ENCODE measurements around the gene BAZ1A. TPM values are rescaled to one million over a fixed set of nuclear protein-coding genes. Genes with fewer than 3 reads are reported as not detected.

BAZ1A gene
- total and polyA plus RNA-seq, 2 experiments from 2014 or later: 24.2 to 26.8 TPM

GRCh38 chr14:34733245-34733644 is 141.9 kb downstream of the BAZ1A start (continued):
- TF ChIP-seq CTCF (conservative IDR thresholded peaks at IDR 0.05; ENCODE audit: low read depth in 2 of 2): no peak

DNA sequence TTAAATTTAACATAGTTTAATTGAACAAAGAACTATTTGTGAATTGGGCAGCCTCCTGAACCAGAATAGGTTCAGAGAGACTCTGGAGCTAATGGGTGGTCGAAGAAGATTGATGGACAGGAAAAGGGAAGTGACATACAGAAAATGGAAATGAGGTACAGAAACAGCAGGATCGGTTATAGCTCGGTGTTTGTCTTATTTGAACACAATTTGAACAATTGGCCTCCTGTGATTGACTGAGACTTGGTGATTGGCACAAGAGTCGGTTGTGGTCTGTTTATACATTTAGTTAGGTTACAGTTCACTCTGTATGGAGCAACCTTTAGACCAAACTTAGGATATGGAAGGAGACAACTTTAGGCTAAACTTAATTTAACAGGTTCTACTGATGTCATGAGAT is 142.4 kb downstream of the BAZ1A start:
- H3K27me3 Mint-ChIP-seq (ENCODE audit: insufficient read depth, low read depth, poor library complexity): peaks cover 2% of the 10 kb centered on the region

More for the DNA sequence above, 142.4 kb downstream of the BAZ1A start:
- H3K4me1 Mint-ChIP-seq: no peaks in the 10 kb centered on the region
- H4K20me1 ChIP-seq (replicated peaks; ENCODE audit: insufficient read depth): no peaks in the 10 kb centered on the region
- H3K9me3 Mint-ChIP-seq: no peaks in the 10 kb centered on the region
- no peak overlapping the region for H3K4me3 Mint-ChIP-seq
- no peaks in the 10 kb centered on the region for H3K9me2 ChIP-seq (ENCODE audit: insufficient read depth)
- no peak overlapping the region for H3K4me3 ChIP-seq
- H3K36me3 Mint-ChIP-seq (ENCODE audit: low read depth): no peaks in the 10 kb centered on the region
- no peaks in the 10 kb centered on the region for H3K27me3 ChIP-seq (ENCODE audit: insufficient read depth)
- no peak overlapping the region for H3K27ac Mint-ChIP-seq
- H3K36me3 ChIP-seq (ENCODE audit: insufficient read depth): no peaks in the 10 kb centered on the region
- H3K27ac ChIP-seq (ENCODE audit: low read depth): no peak overlapping the region
- no peak overlapping the region for H3K4me2 ChIP-seq
- H3F3A ChIP-seq (replicated peaks; ENCODE audit: low read depth): no peaks in the 10 kb centered on the region
- DNase-seq (ENCODE audit: low spot score): no peak
- no peak overlapping the region for H2AFZ ChIP-seq
- H3K4me1 ChIP-seq (ENCODE audit: insufficient read depth): no peaks in the 10 kb centered on the region
- no peak for ATAC-seq
- no peak for TF ChIP-seq CREB1 (CRISPR knock-in tag; IDR thresholded peaks at IDR 0.05; ENCODE audit: low read depth)
- TF ChIP-seq STAT1 (IDR thresholded peaks at IDR 0.05; ENCODE audit: unreplicated experiment): no peak
- TF ChIP-seq ZNF114 (CRISPR knock-in tag; IDR thresholded peaks at IDR 0.05): no peak
- no peak for TF ChIP-seq EZH2 (IDR thresholded peaks at IDR 0.05; ENCODE audit: low read depth, unreplicated experiment)
- TF ChIP-seq, protein P1, sequence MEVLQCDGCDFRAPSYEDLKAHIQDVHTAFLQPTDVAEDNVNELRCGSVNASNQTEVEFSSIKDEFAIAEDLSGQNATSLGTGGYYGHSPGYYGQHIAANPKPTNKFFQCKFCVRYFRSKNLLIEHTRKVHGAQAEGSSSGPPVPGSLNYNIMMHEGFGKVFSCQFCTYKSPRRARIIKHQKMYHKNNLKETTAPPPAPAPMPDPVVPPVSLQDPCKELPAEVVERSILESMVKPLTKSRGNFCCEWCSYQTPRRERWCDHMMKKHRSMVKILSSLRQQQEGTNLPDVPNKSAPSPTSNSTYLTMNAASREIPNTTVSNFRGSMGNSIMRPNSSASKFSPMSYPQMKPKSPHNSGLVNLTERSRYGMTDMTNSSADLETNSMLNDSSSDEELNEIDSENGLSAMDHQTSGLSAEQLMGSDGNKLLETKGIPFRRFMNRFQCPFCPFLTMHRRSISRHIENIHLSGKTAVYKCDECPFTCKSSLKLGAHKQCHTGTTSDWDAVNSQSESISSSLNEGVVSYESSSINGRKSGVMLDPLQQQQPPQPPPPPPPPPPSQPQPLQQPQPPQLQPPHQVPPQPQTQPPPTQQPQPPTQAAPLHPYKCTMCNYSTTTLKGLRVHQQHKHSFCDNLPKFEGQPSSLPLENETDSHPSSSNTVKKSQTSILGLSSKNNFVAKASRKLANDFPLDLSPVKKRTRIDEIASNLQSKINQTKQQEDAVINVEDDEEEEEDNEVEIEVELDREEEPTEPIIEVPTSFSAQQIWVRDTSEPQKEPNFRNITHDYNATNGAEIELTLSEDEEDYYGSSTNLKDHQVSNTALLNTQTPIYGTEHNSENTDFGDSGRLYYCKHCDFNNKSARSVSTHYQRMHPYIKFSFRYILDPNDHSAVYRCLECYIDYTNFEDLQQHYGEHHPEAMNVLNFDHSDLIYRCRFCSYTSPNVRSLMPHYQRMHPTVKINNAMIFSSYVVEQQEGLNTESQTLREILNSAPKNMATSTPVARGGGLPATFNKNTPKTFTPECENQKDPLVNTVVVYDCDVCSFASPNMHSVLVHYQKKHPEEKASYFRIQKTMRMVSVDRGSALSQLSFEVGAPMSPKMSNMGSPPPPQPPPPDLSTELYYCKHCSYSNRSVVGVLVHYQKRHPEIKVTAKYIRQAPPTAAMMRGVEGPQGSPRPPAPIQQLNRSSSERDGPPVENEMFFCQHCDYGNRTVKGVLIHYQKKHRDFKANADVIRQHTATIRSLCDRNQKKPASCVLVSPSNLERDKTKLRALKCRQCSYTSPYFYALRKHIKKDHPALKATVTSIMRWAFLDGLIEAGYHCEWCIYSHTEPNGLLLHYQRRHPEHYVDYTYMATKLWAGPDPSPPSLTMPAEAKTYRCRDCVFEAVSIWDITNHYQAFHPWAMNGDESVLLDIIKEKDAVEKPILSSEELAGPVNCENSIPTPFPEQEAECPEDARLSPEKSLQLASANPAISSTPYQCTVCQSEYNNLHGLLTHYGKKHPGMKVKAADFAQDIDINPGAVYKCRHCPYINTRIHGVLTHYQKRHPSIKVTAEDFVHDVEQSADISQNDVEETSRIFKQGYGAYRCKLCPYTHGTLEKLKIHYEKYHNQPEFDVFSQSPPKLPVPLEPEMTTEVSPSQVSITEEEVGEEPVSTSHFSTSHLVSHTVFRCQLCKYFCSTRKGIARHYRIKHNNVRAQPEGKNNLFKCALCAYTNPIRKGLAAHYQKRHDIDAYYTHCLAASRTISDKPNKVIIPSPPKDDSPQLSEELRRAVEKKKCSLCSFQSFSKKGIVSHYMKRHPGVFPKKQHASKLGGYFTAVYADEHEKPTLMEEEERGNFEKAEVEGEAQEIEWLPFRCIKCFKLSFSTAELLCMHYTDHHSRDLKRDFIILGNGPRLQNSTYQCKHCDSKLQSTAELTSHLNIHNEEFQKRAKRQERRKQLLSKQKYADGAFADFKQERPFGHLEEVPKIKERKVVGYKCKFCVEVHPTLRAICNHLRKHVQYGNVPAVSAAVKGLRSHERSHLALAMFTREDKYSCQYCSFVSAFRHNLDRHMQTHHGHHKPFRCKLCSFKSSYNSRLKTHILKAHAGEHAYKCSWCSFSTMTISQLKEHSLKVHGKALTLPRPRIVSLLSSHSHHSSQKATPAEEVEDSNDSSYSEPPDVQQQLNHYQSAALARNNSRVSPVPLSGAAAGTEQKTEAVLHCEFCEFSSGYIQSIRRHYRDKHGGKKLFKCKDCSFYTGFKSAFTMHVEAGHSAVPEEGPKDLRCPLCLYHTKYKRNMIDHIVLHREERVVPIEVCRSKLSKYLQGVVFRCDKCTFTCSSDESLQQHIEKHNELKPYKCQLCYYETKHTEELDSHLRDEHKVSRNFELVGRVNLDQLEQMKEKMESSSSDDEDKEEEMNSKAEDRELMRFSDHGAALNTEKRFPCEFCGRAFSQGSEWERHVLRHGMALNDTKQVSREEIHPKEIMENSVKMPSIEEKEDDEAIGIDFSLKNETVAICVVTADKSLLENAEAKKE (CRISPR knock-in tag; IDR thresholded peaks at IDR 0.05): no peak
- TF ChIP-seq REST (IDR thresholded peaks at IDR 0.05; ENCODE audit: unreplicated experiment): no peak
- no peaks in the 10 kb centered on the region for H3K79me2 ChIP-seq (replicated peaks; ENCODE audit: insufficient read depth)
